GM19452 (cell line): ENCODE data around the gene CFAP107.
"Not testable (repeated sequence)": the region's sequence is repeated elsewhere in the genome, so short reads cannot be mapped to it uniquely, and the experiment has no call there.

ENCODE experiments used
- ATAC-seq: cut with Tn5 transposase; IDR thresholded peaks from one replicate; pipeline ENCODE4 v1.9.1; 2021; ENCODE audit not compliant: unreplicated experiment

The CFAP107 gene

DNA sequence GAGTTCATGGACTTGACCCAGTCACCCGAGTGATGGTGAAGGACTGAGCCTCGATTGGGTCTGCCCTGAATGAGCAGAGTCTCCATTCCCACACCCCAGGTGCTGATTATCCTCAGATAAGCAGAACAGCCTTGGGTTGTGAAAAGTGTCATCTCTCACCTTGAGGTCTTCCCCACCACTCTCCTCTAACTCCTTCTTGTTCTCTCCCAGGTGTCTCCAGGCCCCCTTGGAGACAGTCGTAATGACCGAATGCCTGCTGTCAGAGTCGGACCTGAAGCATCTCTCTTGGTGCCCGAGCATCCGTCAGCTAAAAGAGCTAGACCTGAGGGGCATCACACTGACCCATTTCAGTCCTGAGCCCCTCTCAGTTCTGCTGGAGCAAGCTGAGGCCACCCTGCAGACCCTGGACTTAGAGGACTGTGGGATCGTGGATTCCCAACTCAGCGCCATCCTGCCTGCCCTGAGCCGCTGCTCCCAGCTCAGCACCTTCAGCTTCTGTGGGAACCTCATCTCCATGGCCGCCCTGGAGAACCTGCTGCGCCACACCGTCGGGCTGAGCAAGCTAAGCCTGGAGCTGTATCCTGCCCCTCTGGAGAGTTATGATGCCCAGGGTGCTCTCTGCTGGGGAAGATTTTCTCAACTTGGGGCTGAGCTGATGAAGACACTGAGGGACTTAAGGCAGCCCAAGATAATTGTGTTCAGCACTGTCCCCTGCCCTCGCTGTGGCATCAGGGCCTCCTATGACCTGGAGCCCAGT, 31.0 kb downstream of the CFAP107 start:
- no peak for ATAC-seq

DNA sequence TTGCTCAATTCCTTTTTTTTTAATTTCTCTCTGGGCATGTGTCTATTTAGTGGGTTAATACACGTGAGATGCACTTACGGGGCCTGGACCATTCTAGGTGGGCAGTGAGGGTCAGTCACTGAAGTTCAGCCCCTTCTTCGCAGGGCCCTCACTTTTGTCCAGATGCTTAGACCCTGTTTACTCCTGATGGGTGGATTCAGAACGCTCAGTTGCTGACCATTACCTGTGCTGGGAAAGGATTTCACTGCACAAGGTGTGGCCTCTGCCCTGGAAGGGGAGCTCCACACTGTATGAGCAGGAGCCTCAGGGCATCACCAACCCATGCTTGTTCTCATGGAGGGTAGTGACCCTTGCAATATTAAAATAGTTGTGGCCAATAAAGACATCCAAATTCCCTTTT, 32.1 kb downstream of the CFAP107 start:
- no peak for ATAC-seq

DNA sequence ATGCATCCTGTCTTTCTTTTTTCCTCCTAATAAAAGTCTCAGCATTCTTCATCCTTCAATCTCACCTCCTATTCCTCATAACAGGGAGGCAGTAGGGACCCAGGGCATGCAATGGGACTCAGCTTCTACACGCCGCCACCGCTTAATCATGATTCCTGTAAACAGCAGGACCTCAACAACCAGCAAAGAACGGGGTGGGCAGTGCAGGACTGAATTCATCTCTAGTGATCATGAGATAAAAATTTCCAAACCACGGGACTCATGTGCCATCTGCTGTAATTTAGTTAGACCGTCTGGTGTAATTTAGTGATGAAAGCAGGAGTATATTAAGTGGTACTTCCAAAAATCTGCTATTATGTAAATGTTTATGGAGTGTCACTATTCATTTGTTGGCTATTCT, 32.9 kb downstream of the CFAP107 start:
- ATAC-seq = no peak

DNA sequence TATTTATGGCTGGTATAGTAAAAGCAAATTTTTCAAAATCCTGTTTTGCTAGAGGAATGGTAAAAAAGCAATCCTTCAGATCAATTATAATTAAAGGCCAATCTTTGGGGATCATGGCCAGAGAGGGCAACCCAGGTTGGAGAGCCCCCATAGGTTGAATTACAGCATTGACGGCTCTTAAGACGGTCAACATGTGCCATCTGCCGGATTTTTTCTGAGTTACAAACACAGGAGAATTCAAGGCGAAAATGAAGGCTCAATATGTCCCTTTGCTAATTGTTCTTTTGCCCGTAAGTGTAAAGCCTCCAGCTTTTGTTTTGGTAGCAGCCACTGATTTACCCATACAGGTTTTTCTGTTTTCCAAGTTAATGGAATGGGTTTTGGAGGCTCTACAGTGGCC, 35.5 kb downstream of the CFAP107 start:
- ATAC-seq = not testable (repeated sequence)

DNA sequence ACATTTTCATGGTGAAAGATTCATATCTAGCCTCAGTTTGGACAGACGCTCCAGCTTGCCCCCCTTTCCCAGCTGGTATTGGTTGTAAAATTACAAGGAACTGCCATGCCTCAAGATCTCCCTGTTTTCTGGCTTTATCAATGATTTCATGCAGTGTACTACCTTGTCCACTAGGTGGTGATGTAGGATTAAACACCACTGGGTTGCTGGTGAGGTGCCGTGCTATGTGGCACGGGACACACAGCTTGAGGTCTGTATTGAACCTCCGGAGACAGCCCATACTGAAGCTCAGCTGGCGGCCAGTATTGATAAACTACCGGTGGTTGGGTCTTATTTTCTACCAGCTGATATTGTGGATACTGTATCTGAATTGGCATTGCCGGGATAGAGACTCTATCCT, 37.8 kb downstream of the CFAP107 start:
- not testable (repeated sequence) for ATAC-seq

DNA sequence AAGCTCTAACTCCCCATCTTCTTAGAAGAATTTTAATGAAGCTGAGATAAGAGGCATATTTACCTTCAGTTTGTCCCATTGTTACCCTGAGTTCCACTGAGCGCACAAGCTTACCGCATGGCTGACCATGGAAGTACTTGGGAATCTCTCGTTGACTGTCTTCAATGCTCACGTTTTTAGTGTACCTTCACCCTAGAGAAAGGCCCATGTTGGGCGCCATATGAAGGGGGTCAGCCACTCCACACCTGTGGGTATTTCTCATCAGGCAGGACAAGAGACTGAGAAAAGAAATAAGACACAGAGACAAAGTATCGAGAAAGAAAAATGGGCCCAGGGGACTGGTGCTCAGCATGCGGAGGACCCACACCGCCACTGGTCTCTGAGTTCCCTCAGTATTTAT, 38.7 kb downstream of the CFAP107 start:
- not testable (repeated sequence) for ATAC-seq

DNA sequence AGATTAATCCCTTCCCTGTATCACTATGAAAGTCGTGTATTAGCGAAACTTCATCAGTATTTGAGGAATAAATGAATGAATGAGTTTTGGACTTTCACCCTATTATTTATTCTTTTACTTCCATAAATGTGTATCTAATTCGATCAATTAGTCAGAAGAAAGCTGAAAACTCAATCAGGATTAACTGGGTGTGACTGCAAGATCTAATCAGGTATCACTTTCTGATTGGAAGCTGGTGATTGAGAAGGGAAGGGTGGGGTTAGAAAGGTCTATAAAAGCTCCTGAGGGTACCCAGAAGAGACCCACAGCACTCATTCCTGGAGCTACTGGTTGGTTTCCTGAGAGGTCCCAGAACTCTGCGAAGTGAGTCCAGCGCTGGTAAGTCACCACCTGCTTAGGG, 45.1 kb downstream of the CFAP107 start, which contains the start of gene PRAMEF1:
Gene PRAMEF1 (plus strand): TSS at position 301 of the 400 bp plus-strand sequence. CDS start 1,831 bp downstream, outside the sequence.
- not testable (repeated sequence) for ATAC-seq

DNA sequence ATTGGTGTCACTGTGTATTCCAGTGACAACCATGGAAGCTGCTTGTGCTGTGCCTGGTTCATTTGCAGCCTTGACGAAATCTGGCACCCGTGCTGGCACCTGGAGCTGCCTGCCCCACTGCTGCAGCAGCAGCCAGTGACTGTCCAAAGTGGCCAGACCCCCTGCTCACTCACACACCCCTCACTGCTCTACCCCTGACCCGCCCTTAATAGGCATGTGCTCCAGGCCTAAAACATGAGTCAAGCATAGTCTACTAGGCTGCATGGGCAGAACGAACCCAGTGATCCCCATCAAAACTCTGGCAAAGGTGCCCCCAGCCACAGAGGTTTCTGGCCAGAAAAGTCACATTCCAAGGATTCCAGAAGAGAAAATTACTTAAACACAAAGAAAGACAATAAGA, 52.9 kb downstream of the CFAP107 start:
- ATAC-seq = no peak

DNA sequence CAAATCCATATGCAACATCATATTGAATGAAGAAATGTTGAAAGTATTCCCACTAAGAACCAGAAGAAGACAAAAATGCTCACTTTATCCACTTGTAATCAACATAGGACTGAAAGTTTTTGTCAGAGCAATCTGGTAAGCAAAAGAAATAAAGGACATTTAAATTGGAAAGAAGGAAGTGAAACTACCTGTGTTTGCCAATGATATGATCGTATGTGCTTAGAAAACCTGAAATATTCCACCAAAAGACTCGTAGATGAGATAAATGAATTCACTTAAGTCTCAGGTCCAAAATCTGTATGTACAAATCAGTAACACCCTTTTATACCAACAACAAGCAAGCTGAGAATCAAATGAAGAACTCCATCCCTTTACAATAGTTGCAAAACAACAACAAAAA, 53.7 kb downstream of the CFAP107 start:
- no peak for ATAC-seq

DNA sequence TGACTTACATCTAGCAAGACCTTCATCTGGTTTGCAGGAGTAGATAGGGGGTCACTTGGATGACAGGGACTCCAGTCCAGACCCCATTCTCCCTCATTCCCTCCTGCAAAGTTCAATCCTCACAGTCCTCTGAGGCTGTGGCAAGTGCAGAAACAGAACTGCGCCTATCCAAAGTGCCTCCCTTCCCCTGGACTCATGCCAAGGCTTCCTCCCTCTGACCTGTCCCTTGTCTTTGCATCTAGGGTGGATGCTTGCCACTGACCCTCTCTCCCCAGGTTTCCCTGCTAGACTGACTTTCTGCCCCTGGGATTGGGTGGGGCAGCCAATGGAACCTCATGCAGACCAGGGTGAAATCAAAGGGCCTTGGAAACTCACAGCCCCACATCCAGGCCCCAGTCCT, 63.9 kb downstream of the CFAP107 start:
- ATAC-seq = no peak

DNA sequence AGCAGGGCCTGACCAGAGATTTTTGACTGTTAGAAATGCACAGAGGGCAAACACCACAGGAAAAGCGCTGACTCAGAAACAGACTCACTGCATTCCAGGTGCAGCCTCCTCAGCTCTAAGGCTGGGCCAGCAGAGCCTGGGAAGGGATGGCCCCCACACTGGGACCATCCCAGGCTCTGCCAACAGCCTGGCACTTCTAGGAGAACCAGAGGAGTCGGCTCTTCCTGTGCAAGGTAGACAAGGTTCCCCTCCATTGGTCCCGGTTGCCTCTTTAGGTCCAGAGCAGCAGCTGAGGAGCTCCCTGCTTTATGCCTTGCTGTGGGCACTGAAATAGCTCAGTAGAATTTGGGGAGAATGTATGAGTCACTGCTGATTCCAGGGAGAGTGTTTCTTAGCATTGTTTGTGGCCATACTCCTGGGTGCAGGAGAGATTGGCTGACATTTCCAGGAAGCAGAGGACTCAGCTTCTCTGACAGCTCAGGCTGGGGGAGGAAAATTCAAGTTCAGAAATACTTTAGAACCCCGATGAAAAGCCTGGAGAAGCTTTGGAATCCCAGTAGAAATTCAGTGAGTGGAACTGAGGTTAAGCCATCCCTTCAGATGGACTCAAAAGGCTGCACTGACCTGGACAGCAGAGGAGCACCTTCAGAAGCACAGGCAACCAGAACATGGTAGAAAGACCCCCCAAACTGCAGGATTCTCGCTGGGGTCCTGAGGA, 64.8 kb downstream of the CFAP107 start:
- no peak for ATAC-seq

DNA sequence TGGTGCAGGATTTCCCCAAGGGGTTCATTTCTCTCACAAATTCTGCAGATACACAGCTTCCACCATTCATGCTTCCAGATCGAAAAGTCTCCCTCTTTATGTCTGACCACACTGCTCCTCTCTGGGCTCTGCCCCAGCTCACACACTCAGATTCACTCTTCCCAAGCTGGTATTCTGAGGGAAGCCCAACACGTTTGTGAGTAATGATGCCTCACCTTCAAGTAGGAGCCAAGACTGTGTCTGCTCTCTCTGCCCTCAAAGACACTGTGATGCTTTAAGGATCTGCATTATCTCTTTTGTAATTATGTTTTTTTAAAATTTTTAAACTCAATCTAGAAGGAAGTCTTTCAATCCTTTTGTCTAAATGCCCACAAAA, 65.4 kb downstream of the CFAP107 start:
- no peak for ATAC-seq
